ENCODE measurements around the gene TUSC2.

GRCh38 chr3:50345586-50346234 is 17.7 kb upstream of the TUSC2 start, which contains the start of gene ZMYND10:
- TF ChIP-seq CTCF (IDR thresholded peaks at IDR 0.05; ENCODE audit: insufficient read depth, low read length) (no peak), GABPA (IDR thresholded peaks at IDR 0.05; ENCODE audit: low read depth) (no peak), SPI1 (IDR thresholded peaks at IDR 0.05; ENCODE audit: borderline replicate concordance, low read depth) (no peak), POLR2AphosphoS5 (IDR thresholded peaks at IDR 0.05; ENCODE audit: low read depth) (no peak)

Data from HL-60 (cell line).